K562 (cell line): ENCODE measurements around the gene SMS. TPM values are rescaled to one million over a fixed set of nuclear protein-coding genes. Genes with fewer than 3 reads are reported as not detected.

Experiments
- ATAC-seq: fragments of 200-7000 bp; cut with Tn5 transposase; 3 replicates; pipeline ENCODE4 v1.9.1; 2020; ENCODE audit warnings: moderate library complexity
- BruUV-seq: library from RNA; stranded (reverse); fragments of 400-500 nt; replicated peaks from 2 replicates; lab custom pipeline; 2021; lab: Mats Ljungman, UMichigan
- CTCF ChIA-PET: fragments of 300-600 bp; formaldehyde crosslinking; extraction: SDS; loops from one replicate; lab custom pipeline; 2021; ENCODE audit warnings: low intra/inter-chr PET ratio; lab: Yijun Ruan, JAX
- POLR2A ChIA-PET: fragments of 300-600, 350-650 bp; sonication (Branson Sonifier 250); formaldehyde crosslinking; extraction: SDS; loops from one replicate; lab custom pipeline; 2021; ENCODE audit warnings: antibody characterized with exemption, inconsistent platforms; lab: Yijun Ruan, JAX
- DNase-seq, 4 experiments: peaks; one replicate each; pipeline versions ENCODE4 v3.0.0 to v3.0.0-alpha.2; 2011 to 2018; ENCODE audit warnings: low spot score in 3 of 4, mixed read lengths in 3 of 4; ENCODE audit errors: extremely low read depth in 1 of 4
- FAIRE-seq: peaks from 2 replicates; lab custom pipeline; 2011; peaks lifted over from hg19 to GRCh38; lab: Jason Lieb, UNC
- H2AFZ ChIP-seq: 2 replicates; pipeline ENCODE4 v1.6.0; 2011; ENCODE audit warnings: low read depth, low read length, control low read depth, inconsistent platforms
- H3K27ac ChIP-seq: fragments of 200-600 bp; 3 replicates; pipeline ENCODE4 v1.8.0; 2011; ENCODE audit warnings: low read depth, mild to moderate bottlenecking, control low read depth, inconsistent platforms, low read length, moderate library complexity, mixed read lengths; ENCODE audit errors: extremely low read depth
- H3K27me3 ChIP-seq, 2 experiments: fragments of 300-600 bp in 1 of 2; 2 replicates in 1 of 2; 3 replicates in 1 of 2; pipeline versions ENCODE4 v1.6.0 to v1.8.0; 2011; ENCODE audit warnings: inconsistent platforms in 2 of 2, low read length in 2 of 2, mild to moderate bottlenecking in 1 of 2, mixed read lengths in 1 of 2, moderate library complexity in 1 of 2; ENCODE audit not compliant: control insufficient read depth in 2 of 2, insufficient read depth in 2 of 2
- H3K36me3 ChIP-seq: fragments of 300-600 bp; 3 replicates; pipeline ENCODE4 v1.8.0; 2011; ENCODE audit warnings: mild to moderate bottlenecking, low read length, inconsistent platforms; ENCODE audit not compliant: control insufficient read depth, insufficient read depth
- H3K4me1 ChIP-seq, 2 experiments: fragments of 200-600 bp in 1 of 2; replicated peaks in 1 of 2; 2 replicates in 1 of 2; 3 replicates in 1 of 2; pipeline versions ENCODE4 v1.5.1 to v1.8.0; 2011; ENCODE audit warnings: inconsistent platforms in 2 of 2, low read length in 2 of 2, mild to moderate bottlenecking in 1 of 2, mixed read lengths in 1 of 2, moderate library complexity in 1 of 2; ENCODE audit not compliant: control insufficient read depth in 2 of 2, insufficient read depth in 2 of 2
- H3K4me2 ChIP-seq: 2 replicates; pipeline ENCODE4 v1.6.1; 2011; ENCODE audit warnings: low read length, control low read depth, inconsistent platforms, mixed read lengths; ENCODE audit not compliant: insufficient read depth
- H3K4me3 ChIP-seq: fragments of 200-600 bp; sonication (generic), shearing (Covaris generic); 2 replicates; pipeline ENCODE4 v1.5.1; 2016; ENCODE audit warnings: control low read depth, inconsistent platforms
- H3K79me2 ChIP-seq: fragments of 200-600 bp; 3 replicates; pipeline ENCODE4 v1.8.0; 2011; ENCODE audit warnings: low read length, inconsistent platforms; ENCODE audit not compliant: control insufficient read depth, insufficient read depth
- H3K9ac ChIP-seq, 2 experiments: 2 replicates each; pipeline versions ENCODE4 v1.6.0 to v1.6.1; 2011; ENCODE audit warnings: low read depth in 2 of 2, low read length in 2 of 2, control low read depth in 1 of 2, inconsistent platforms in 1 of 2, mild to moderate bottlenecking in 1 of 2, mixed read lengths in 1 of 2; ENCODE audit not compliant: insufficient read depth in 1 of 2
- H3K9me1 ChIP-seq: one replicate; pipeline ENCODE4 v1.6.0; 2011; ENCODE audit warnings: inconsistent platforms, mild to moderate bottlenecking, low read length, moderate library complexity; ENCODE audit not compliant: control insufficient read depth, insufficient read depth
- H3K9me3 ChIP-seq: replicated peaks from 2 replicates; pipeline ENCODE4 v1.5.1; 2011; ENCODE audit warnings: low read depth, low read length, inconsistent platforms; ENCODE audit not compliant: control insufficient read depth, insufficient read depth
- H4K20me1 ChIP-seq: replicated peaks from 2 replicates; pipeline ENCODE4 v1.6.1; 2011; ENCODE audit warnings: low read length, inconsistent platforms, mixed read lengths; ENCODE audit not compliant: control insufficient read depth, insufficient read depth
- C11orf30 ChIP-seq: fragments of 450-650 bp; IDR thresholded peaks from 2 replicates; pipeline ENCODE4 v1.6.1; 2016; ENCODE audit warnings: low read depth, mild to moderate bottlenecking
- CCAR2 ChIP-seq: fragments of 200-400 bp; formaldehyde crosslinking; IDR thresholded peaks from 2 replicates; pipeline ENCODE4 v1.6.1; 2017; ENCODE audit warnings: mild to moderate bottlenecking, low read depth, low read length
- DIDO1 ChIP-seq: fragments of 450-650 bp; IDR thresholded peaks from 2 replicates; pipeline ENCODE4 v1.6.1; 2016; ENCODE audit warnings: low read depth, missing biosample characterization, missing genetic modification characterization
- E2F3 ChIP-seq: fragments of 250-450 bp; sonication (Bioruptor Pico); IDR thresholded peaks from 2 replicates; pipeline ENCODE4 v1.4.0; 2020; ENCODE audit warnings: mild to moderate bottlenecking
- EP300 ChIP-seq: IDR thresholded peaks from 2 replicates; pipeline ENCODE4 v1.6.1; 2012; ENCODE audit warnings: low read length, improper control_type of control experiment
- ETV1 ChIP-seq: fragments of 450-650 bp; conservative IDR thresholded peaks from 2 replicates; pipeline ENCODE4 v1.6.1; 2016; ENCODE audit warnings: missing genetic modification characterization, control low read depth, low read depth, missing compliant biosample characterization
- HLTF ChIP-seq: fragments of 450-650 bp; IDR thresholded peaks from 2 replicates; pipeline ENCODE4 v1.6.1; 2016
- MAFG ChIP-seq: fragments of 450-650 bp; conservative IDR thresholded peaks from 2 replicates; pipeline ENCODE4 v1.6.1; 2016; ENCODE audit warnings: missing genetic modification characterization, missing compliant biosample characterization
- MXI1 ChIP-seq: IDR thresholded peaks from 2 replicates; pipeline ENCODE4 v1.6.1; 2011; ENCODE audit warnings: low read depth, mild to moderate bottlenecking, improper control_type of control experiment, low read length
- THRAP3 ChIP-seq: fragments of 450-650 bp; IDR thresholded peaks from 2 replicates; pipeline ENCODE4 v1.6.1; 2016; ENCODE audit warnings: mild to moderate bottlenecking, inconsistent platforms, borderline replicate concordance
- USF1 ChIP-seq: sonication (generic); formaldehyde crosslinking; IDR thresholded peaks from 2 replicates; pipeline ENCODE4 v1.9.0; 2022; ENCODE audit warnings: mild to moderate bottlenecking, missing genetic modification reagents
- ZFX ChIP-seq: sonication (generic); formaldehyde crosslinking; IDR thresholded peaks from 2 replicates; pipeline ENCODE4 v1.8.0; 2022; ENCODE audit warnings: mild to moderate bottlenecking, missing genetic modification reagents, moderate library complexity
- ZNF124 ChIP-seq: sonication (generic); formaldehyde crosslinking; IDR thresholded peaks from 2 replicates; pipeline ENCODE4 v1.8.1; 2022; ENCODE audit warnings: missing genetic modification reagents
- ZNF655 ChIP-seq: fragments of 250-450 bp; sonication (Bioruptor Pico); IDR thresholded peaks from 2 replicates; pipeline ENCODE4 v1.5.0; 2021
- WGBS: fragments of 100-300 bp; shearing (Covaris generic); methylation state at CpG from one replicate; pipeline ENCODE4 v1.1.6; 2016; ENCODE audit warnings: low coverage, mixed read lengths; ENCODE audit not compliant: insufficient coverage; ENCODE audit errors: missing lambda C conversion rate; 5-methylcytosine and 5-hydroxymethylcytosine counted together
- in situ Hi-C: fragments of 300-500 bp; cut with MboI; formaldehyde crosslinking; loops from 4 replicates; pipeline ENCODE4 v1.15.0; 2018; ENCODE audit warnings: inconsistent platforms, mixed read lengths
- intact Hi-C: fragments of 100-400 bp; cut with micrococcal nuclease; formaldehyde crosslinking; loops from 2 replicates; pipeline ENCODE4 v1.14.2; 2022
- polyA plus RNA-seq, 8 experiments: library from polyadenylated mRNA; depleted of rRNA in 4 of 8; stranded (reverse) in 5 of 8; unstranded in 3 of 8; fragments of >200 nt; fragmentation: Nextera tagmentation in 2 of 8; fragmentation: Illumina TruSeq in 1 of 8; extraction: Ambion mirVana in 2 of 8; extraction: Trizol in 1 of 8; gene quantifications; 2 replicates each; pipeline versions ENCODE4 v1.2.1 to v1.2.3, GENCODE V29; 2011 to 2014; ENCODE audit warnings: inconsistent platforms in 1 of 8, missing spikeins in 1 of 8
- total RNA-seq, 7 experiments: library from RNA; depleted of rRNA in 6 of 7; stranded (reverse); fragments of >200 nt in 6 of 7; fragmentation: Illumina TruSeq in 2 of 7; extraction: Trizol in 2 of 7; gene quantifications; 2 replicates each; pipeline versions ENCODE4 v1.2.1 to v1.2.3, GENCODE V29; 2011 to 2021; ENCODE audit warnings: low replicate concordance in 1 of 7
- TF ChIP-seq, protein P1 (sequence below): sonication (generic); formaldehyde crosslinking; IDR thresholded peaks from 2 replicates; pipeline ENCODE4 v1.8.1; 2023; ENCODE audit warnings: missing genetic modification reagents, mild to moderate bottlenecking, borderline replicate concordance

Gene SMS
- total and polyA plus RNA-seq, 9 of the 15 experiments (the other 6 are each of a cell fraction or from before 2014, with no cell fraction given): 71.1 to 193 (median 152) TPM

GRCh38 chrX:21949689-21950088, 9.2 kb downstream of the SMS start:
- ATAC-seq: no peak
- BruUV-seq: no TSS peak
- H3K27ac ChIP-seq: no peak overlapping the region
- POLR2A ChIA-PET: interaction anchor here (0.6 to 1.3 kb wide), 2 partner anchors 11 to 124 kb away, joined by 3 to 5 read pairs; no protein-coding TSS in a partner anchor
- no peak for FAIRE-seq
- H3K79me2 ChIP-seq: peaks cover 98% of the 10 kb centered on the region
- H3K4me2 ChIP-seq: no peak overlapping the region
- peaks cover 25% of the 10 kb centered on the region; the same call in 2 of the 3 replicates for H3K36me3 ChIP-seq
- DNase-seq: no peak
- intact Hi-C loops (no loop called here), in situ Hi-C loops (no loop called here)
- H3K4me1 ChIP-seq: peaks cover 0 to 37% of the 10 kb centered on the region in 2 experiments; a peak in 4 of 5 replicates
- H3K9me1 ChIP-seq: no peaks in the 10 kb centered on the region
- H3K9ac ChIP-seq: no peak overlapping the region
- no peak overlapping the region for H2AFZ ChIP-seq
- CTCF ChIA-PET: no interaction called here
- H3K27me3 ChIP-seq: no peaks in the 10 kb centered on the region
- H3K4me3 ChIP-seq: no peak overlapping the region
- 69% methylated on average over 5 of the region's 5 CpGs for WGBS
- peaks cover 18% of the 10 kb centered on the region for H4K20me1 ChIP-seq
- H3K9me3 ChIP-seq: no peaks in the 10 kb centered on the region
- TF ChIP-seq USF1 (CRISPR knock-in tag) (no peak), MXI1 (no peak), EP300 (no peak), DIDO1 (tag) (no peak), THRAP3 (no peak), ZNF124 (no peak), ZFX (CRISPR knock-in tag) (no peak), MAFG (tag) (peak; percentile 92), HLTF (no peak), E2F3 (CRISPR knock-in tag) (no peak), ZNF655 (CRISPR knock-in tag) (no peak), C11orf30 (peak; percentile 93), CCAR2 (no peak), ETV1 (tag) (no peak)
- TF ChIP-seq, protein P1, sequence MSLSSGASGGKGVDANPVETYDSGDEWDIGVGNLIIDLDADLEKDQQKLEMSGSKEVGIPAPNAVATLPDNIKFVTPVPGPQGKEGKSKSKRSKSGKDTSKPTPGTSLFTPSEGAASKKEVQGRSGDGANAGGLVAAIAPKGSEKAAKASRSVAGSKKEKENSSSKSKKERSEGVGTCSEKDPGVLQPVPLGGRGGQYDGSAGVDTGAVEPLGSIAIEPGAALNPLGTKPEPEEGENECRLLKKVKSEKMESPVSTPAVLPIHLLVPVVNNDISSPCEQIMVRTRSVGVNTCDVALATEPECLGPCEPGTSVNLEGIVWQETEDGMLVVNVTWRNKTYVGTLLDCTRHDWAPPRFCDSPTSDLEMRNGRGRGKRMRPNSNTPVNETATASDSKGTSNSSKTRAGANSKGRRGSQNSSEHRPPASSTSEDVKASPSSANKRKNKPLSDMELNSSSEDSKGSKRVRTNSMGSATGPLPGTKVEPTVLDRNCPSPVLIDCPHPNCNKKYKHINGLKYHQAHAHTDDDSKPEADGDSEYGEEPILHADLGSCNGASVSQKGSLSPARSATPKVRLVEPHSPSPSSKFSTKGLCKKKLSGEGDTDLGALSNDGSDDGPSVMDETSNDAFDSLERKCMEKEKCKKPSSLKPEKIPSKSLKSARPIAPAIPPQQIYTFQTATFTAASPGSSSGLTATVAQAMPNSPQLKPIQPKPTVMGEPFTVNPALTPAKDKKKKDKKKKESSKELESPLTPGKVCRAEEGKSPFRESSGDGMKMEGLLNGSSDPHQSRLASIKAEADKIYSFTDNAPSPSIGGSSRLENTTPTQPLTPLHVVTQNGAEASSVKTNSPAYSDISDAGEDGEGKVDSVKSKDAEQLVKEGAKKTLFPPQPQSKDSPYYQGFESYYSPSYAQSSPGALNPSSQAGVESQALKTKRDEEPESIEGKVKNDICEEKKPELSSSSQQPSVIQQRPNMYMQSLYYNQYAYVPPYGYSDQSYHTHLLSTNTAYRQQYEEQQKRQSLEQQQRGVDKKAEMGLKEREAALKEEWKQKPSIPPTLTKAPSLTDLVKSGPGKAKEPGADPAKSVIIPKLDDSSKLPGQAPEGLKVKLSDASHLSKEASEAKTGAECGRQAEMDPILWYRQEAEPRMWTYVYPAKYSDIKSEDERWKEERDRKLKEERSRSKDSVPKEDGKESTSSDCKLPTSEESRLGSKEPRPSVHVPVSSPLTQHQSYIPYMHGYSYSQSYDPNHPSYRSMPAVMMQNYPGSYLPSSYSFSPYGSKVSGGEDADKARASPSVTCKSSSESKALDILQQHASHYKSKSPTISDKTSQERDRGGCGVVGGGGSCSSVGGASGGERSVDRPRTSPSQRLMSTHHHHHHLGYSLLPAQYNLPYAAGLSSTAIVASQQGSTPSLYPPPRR (CRISPR knock-in tag): no peak
